Spleen (tissue), 11 donors: Measurements from ENCODE around the gene FAM3D. TPM values are rescaled to one million over a fixed set of nuclear protein-coding genes. Genes with fewer than 3 reads are reported as not detected.
"Not testable (repeated sequence)": the region's sequence is repeated elsewhere in the genome, so short reads cannot be mapped to it uniquely, and the experiment has no call there.

ENCODE experiments used
- DNase-seq: peaks from one replicate; pipeline ENCODE4 v3.0.0-alpha.2; 2020
- H3K27ac ChIP-seq, 8 donors: fragments of 200-600 bp; sonication (generic) in 7 of 8; 1 replicate in 4 of 8; 2 replicates in 4 of 8; pipeline versions ENCODE4 v1.5.0 to v1.8.0; 2016 to 2021; ENCODE audit warnings: inconsistent platforms in 4 of 8, mild to moderate bottlenecking in 4 of 8, moderate library complexity in 1 of 8
- H3K27me3 ChIP-seq, 7 donors: fragments of 200-600 bp; sonication (generic) in 6 of 7; replicated peaks in 1 of 7; 1 replicate in 4 of 7; 2 replicates in 3 of 7; pipeline versions ENCODE4 v1.5.0 to v1.8.0; 2016 to 2021; ENCODE audit warnings: inconsistent platforms in 3 of 7, mild to moderate bottlenecking in 1 of 7
- H3K36me3 ChIP-seq, 6 donors: fragments of 200-600 bp; sonication (generic) in 5 of 6; 1 replicate in 4 of 6; 2 replicates in 2 of 6; pipeline versions ENCODE4 v1.5.0 to v1.8.0; 2016 to 2021; ENCODE audit warnings: inconsistent platforms in 2 of 6
- H3K4me1 ChIP-seq, 6 donors: fragments of 200-600 bp; sonication (generic) in 5 of 6; 1 replicate in 3 of 6; 2 replicates in 3 of 6; pipeline versions ENCODE4 v1.5.0 to v1.8.0; 2016 to 2021; ENCODE audit warnings: inconsistent platforms in 3 of 6
- H3K4me3 ChIP-seq, 8 donors: fragments of 200-600 bp; sonication (generic) in 7 of 8; 1 replicate in 4 of 8; 2 replicates in 4 of 8; pipeline versions ENCODE4 v1.5.0 to v1.8.0; 2016 to 2021; ENCODE audit warnings: inconsistent platforms in 4 of 8, mild to moderate bottlenecking in 4 of 8, moderate library complexity in 2 of 8
- H3K9me3 ChIP-seq, 8 donors: fragments of 200-600 bp; sonication (generic) in 7 of 8; 1 replicate in 4 of 8; 2 replicates in 4 of 8; pipeline versions ENCODE4 v1.5.0 to v1.8.0; 2016 to 2021; ENCODE audit warnings: inconsistent platforms in 4 of 8
- CTCF ChIP-seq, 11 experiments: fragments of 200-600 bp in 7 of 11; fragments of 450-650 bp in 4 of 11; sonication (generic) in 4 of 11; IDR thresholded peaks in 8 of 11; conservative IDR thresholded peaks in 3 of 11; 1 replicate in 7 of 11; 2 replicates in 4 of 11; pipeline versions ENCODE4 v1.4.0 to v1.8.0; 2016 to 2021; ENCODE audit warnings: antibody characterized with exemption in 11 of 11, inconsistent platforms in 4 of 11, mild to moderate bottlenecking in 1 of 11
- POLR2A ChIP-seq, 3 donors: fragments of 450-650 bp; IDR thresholded peaks; one replicate each; pipeline ENCODE4 v1.5.1; 2017; ENCODE audit warnings: antibody characterized with exemption in 3 of 3, mild to moderate bottlenecking in 1 of 3
- POLR2AphosphoS5 ChIP-seq, 3 donors: sonication (generic); formaldehyde crosslinking; IDR thresholded peaks; one replicate each; pipeline ENCODE4 v1.5.1; 2017; ENCODE audit warnings: antibody characterized with exemption in 3 of 3
- WGBS, 5 donors: extraction: QIAGEN DNeasy Blood & Tissue Kit in 3 of 5; methylation state at CpG; one replicate each; pipeline versions ENCODE4 v1.1.5 to v1.1.7; 2013 to 2018; 5-methylcytosine and 5-hydroxymethylcytosine counted together
- intact Hi-C: fragments of 100-400 bp; cut with DNase I; formaldehyde crosslinking; loops from one replicate; pipeline ENCODE4 v1.15.0; 2023; ENCODE audit warnings: low total_unique reads
- polyA plus RNA-seq, 3 donors: library from polyadenylated mRNA; stranded (reverse); fragments of 200-250 nt; gene quantifications; one replicate each; pipeline ENCODE4 v1.2.1, GENCODE V29; 2013
- total RNA-seq, 7 donors: library from RNA; depleted of rRNA in 3 of 7; stranded (reverse); fragments of >200 nt in 3 of 7; fragmentation: NEBNext Ultra II Directional in 4 of 7; extraction: Animal tissue kit (Norgen Biotek cat#: 25700) in 4 of 7; gene quantifications; one replicate each; pipeline versions ENCODE4 v1.1.0 to v1.2.1, GENCODE V29; 2016 to 2021
- donor health status: healthy with polysubstance abuse.
- donor health status: DM: no; HTN: no; CAD: no; lungs with moderate emphysema.
- donor health status: DM: no; HTN: no; CAD: no.
- donor health status: Bipolar disorder and iron deficiency.
- donor health status: healthy.
- donor health status: DM: no; HTN: no; CAD: no.
- donor health status: DM: yes; HTN: yes; CAD: no.

The FAM3D gene
- total and polyA plus RNA-seq, 10 donors: 0.23 to 0.42 (median 0.32) TPM; not detected in 6

DNA sequence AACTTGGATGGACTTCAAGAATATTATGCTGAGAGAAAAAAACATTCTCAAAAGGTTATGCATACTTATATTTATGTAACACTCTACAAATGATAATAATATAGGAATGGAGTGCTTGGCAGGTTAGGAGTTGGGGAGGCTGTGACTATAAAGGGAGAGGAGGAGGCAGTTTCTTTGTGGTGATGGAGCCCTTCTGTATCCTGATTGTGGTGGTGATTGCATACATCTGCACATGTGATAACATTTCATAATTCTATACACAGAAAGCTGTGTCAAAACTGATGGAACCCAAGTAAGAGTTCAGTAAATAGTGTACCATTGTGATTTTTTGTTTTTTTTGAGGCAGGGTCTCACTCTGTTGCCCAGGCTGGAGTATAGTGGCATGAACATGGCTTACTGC, 31.7 kb upstream of the FAM3D start:
- H3K27me3 ChIP-seq: no peaks in the 10 kb centered on the region
- DNase-seq: no peak
- intact Hi-C loops: no loop called here

GRCh38 chr3:58697561-58697960, 31.0 kb upstream of the FAM3D start:
- H3K9me3 ChIP-seq: peaks cover 0 to 8% (median 4%) of the 10 kb centered on the region in 8 donors
- TF ChIP-seq CTCF (IDR thresholded peaks at IDR 0.05 in 8 of 11, conservative IDR thresholded peaks at IDR 0.05 in 3 of 11) (no peak), POLR2AphosphoS5 (IDR thresholded peaks at IDR 0.05) (no peak), POLR2A (IDR thresholded peaks at IDR 0.05) (no peak)
- H3K4me3 ChIP-seq: no peak overlapping the region
- H3K36me3 ChIP-seq: no peaks in the 10 kb centered on the region
- intact Hi-C loops: no loop called here
- H3K27me3 ChIP-seq: no peaks in the 10 kb centered on the region
- peaks cover 0 to 16% (median 3%) of the 10 kb centered on the region in 6 donors for H3K4me1 ChIP-seq
- no peak for DNase-seq
- no peak overlapping the region for H3K27ac ChIP-seq

More for the DNA sequence above, 31.7 kb upstream of the FAM3D start:
- no peak overlapping the region for H3K4me3 ChIP-seq
- TF ChIP-seq CTCF (IDR thresholded peaks at IDR 0.05 in 8 of 11, conservative IDR thresholded peaks at IDR 0.05 in 3 of 11) (no peak), POLR2AphosphoS5 (IDR thresholded peaks at IDR 0.05) (no peak), POLR2A (IDR thresholded peaks at IDR 0.05) (no peak)
- no peaks in the 10 kb centered on the region for H3K36me3 ChIP-seq
- peaks cover 0 to 16% (median 3%) of the 10 kb centered on the region in 6 donors for H3K4me1 ChIP-seq
- peaks cover 0 to 1% (median 0%) of the 10 kb centered on the region in 8 donors for H3K9me3 ChIP-seq
- H3K27ac ChIP-seq: no peak overlapping the region

- DNase-seq, H3K27me3 ChIP-seq, H3K36me3 ChIP-seq, intact Hi-C loops, H3K4me3 ChIP-seq, H3K27ac ChIP-seq: not testable (repeated sequence)
- Histone ChIP-seq H3K4me1 (peaks cover 0 to 16% (median 3%) of the 10 kb centered on the region in 6 donors), H3K9me3 (peaks cover 0 to 16% (median 11%) of the 10 kb centered on the region in 8 donors)
- WGBS, 5 donors: 74 to 93% (median 78%) methylated on average over 3 of the region's 3 CpGs
Observed at GRCh38 chr3:58696813-58697212, 30.2 kb upstream of the FAM3D start.

- WGBS, 5 donors: 57 to 87% (median 76%) methylated on average over 1 of the region's 1 CpG
- peaks cover 0 to 16% (median 3%) of the 10 kb centered on the region in 6 donors for H3K4me1 ChIP-seq
- no peak overlapping the region for H3K4me3 ChIP-seq
- peaks cover 0 to 23% (median 18%) of the 10 kb centered on the region in 8 donors for H3K9me3 ChIP-seq
- no peaks in the 10 kb centered on the region for H3K27me3 ChIP-seq
- no peak for DNase-seq
- TF ChIP-seq CTCF (IDR thresholded peaks at IDR 0.05 in 8 of 11, conservative IDR thresholded peaks at IDR 0.05 in 3 of 11): no peak
- TF ChIP-seq POLR2A (IDR thresholded peaks at IDR 0.05): no peak
- TF ChIP-seq POLR2AphosphoS5 (IDR thresholded peaks at IDR 0.05): no peak
- H3K36me3 ChIP-seq: no peaks in the 10 kb centered on the region
- intact Hi-C loops: no loop called here
- H3K27ac ChIP-seq: no peak overlapping the region
Observed at GRCh38 chr3:58696093-58696492, 29.5 kb upstream of the FAM3D start.

DNA sequence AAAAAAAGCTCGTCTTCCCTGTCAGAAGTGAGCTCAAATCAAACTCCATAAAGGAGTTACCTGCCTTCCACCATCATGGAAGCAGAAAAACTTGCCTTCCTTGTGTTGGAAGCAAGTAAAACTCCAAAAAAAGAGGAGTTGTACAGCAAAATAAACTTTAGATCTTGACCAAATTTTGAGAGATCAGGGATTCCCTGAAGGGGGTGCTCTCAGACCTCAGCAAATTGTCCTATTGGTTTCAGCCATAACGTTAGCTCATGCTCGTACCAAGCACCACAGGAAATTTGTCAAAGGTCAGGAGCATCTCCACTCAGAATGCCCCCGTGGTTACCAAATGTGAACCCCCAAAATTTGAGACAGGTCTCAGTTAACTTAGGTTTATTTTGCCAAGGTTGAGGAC, 28.7 kb upstream of the FAM3D start:
- H3K4me3 ChIP-seq, DNase-seq, H3K36me3 ChIP-seq, H3K27me3 ChIP-seq, intact Hi-C loops: not testable (repeated sequence)
- H3K27ac ChIP-seq: peak overlapping the region in 3 of 8 donors; percentile 58 to 65 (median 62)
- H3K4me1 ChIP-seq: peaks cover 0 to 16% (median 3%) of the 10 kb centered on the region in 6 donors
- peaks cover 0 to 31% (median 22%) of the 10 kb centered on the region in 8 donors for H3K9me3 ChIP-seq
- 74 to 82% (median 80%) methylated on average over 4 of the region's 4 CpGs for WGBS, 5 donors
